Testis (tissue), 3 donors: ENCODE data around the gene TXLNB. TPM values are rescaled to one million over a fixed set of nuclear protein-coding genes. Genes with fewer than 3 reads are reported as not detected.
"Not testable (repeated sequence)": the region's sequence is repeated elsewhere in the genome, so short reads cannot be mapped to it uniquely, and the experiment has no call there.

Experiments used
- DNase-seq: peaks from one replicate; pipeline ENCODE4 v3.0.0-alpha.2; 2019
- H3K27ac ChIP-seq, 2 donors: fragments of 200-600 bp; sonication (generic); one replicate each; pipeline ENCODE4 v1.5.1; 2019
- H3K27me3 ChIP-seq: fragments of 200-600 bp; sonication (generic); one replicate; pipeline ENCODE4 v1.5.1; 2019
- H3K36me3 ChIP-seq: fragments of 200-600 bp; sonication (generic); one replicate; pipeline ENCODE4 v1.5.1; 2017; ENCODE audit warnings: low read depth; ENCODE audit errors: missing control alignments
- H3K4me1 ChIP-seq: fragments of 200-600 bp; sonication (generic); one replicate; pipeline ENCODE4 v1.5.1; 2019
- H3K4me3 ChIP-seq, 2 donors: fragments of 200-600 bp; sonication (generic); one replicate each; pipeline ENCODE4 v1.5.1; 2017 to 2019
- H3K9me3 ChIP-seq: fragments of 200-600 bp; sonication (generic); one replicate; pipeline ENCODE4 v1.5.1; 2017
- POLR2A ChIP-seq: fragments of 450-650 bp; IDR thresholded peaks from one replicate; pipeline ENCODE4 v1.6.1; 2017; ENCODE audit warnings: antibody characterized with exemption, mild to moderate bottlenecking, moderate library complexity
- WGBS, 2 donors: methylation state at CpG; one replicate each; pipeline ENCODE4 v1.1.5; 2018; 5-methylcytosine and 5-hydroxymethylcytosine counted together
- intact Hi-C: fragments of 100-400 bp; cut with DNase I; formaldehyde crosslinking; loops from one replicate; pipeline ENCODE4 v1.15.1; 2023; ENCODE audit warnings: low total_unique reads
- polyA plus RNA-seq: library from polyadenylated mRNA; stranded (reverse); fragments of 350-450 nt; fragmentation: Illumina TruSeq; extraction: RNeasy Lipid Tissue Mini Kit (QIAGEN cat#74804); gene quantifications from one replicate; pipeline ENCODE4 v1.2.3, GENCODE V29; 2014; ENCODE audit warnings: low read depth, low replicate concordance; ENCODE audit not compliant: insufficient read depth
- total RNA-seq, 2 donors: library from RNA; depleted of rRNA; stranded (reverse); fragments of >200 nt; gene quantifications; one replicate each; pipeline ENCODE4 v1.2.3, GENCODE V29; 2016
- TF ChIP-seq, protein P1 (sequence below), 3 experiments: fragments of 450-650 bp in 2 of 3; fragments of 200-600 bp in 1 of 3; sonication (generic) in 1 of 3; IDR thresholded peaks; one replicate each; pipeline ENCODE4 v1.5.1; 2016 to 2019; ENCODE audit warnings: antibody characterized with exemption in 3 of 3, mild to moderate bottlenecking in 2 of 3, moderate library complexity in 1 of 3

TXLNB gene
- total and polyA plus RNA-seq, 3 donors from 2014 or later, result 3.7 to 4.5 (median 4.1) TPM

DNA sequence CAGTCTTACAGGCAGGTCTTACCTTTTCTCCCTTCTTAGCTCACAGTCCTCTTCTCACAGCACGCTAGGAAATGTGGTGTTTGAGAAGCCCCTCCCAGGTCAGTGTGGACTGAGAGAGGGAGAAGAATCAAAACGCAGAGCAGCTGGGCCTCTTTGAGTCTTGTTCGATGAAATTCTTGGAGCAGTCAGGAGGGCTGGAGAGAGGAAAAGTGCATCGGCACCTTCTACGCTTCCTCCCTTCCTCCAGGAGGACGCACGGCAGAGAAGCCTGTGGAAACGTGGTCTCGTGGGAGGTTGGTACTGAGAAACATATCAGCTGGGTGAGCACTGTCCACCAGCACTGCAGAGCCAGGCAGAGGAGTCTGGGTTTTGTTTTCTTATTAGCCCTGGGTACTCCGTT is 52.7 kb downstream of the TXLNB start:
- Histone ChIP-seq H3K9me3 (no peaks in the 10 kb centered on the region), H3K27me3 (no peaks in the 10 kb centered on the region), H3K4me3 (no peak overlapping the region), H3K27ac (peak overlapping the region; percentile 8 to 82), H3K4me1 (peaks cover 19% of the 10 kb centered on the region), H3K36me3 (no peaks in the 10 kb centered on the region)
- peak; percentile 67 for DNase-seq
- intact Hi-C loops, result no loop called here
- TF ChIP-seq, protein P1, sequence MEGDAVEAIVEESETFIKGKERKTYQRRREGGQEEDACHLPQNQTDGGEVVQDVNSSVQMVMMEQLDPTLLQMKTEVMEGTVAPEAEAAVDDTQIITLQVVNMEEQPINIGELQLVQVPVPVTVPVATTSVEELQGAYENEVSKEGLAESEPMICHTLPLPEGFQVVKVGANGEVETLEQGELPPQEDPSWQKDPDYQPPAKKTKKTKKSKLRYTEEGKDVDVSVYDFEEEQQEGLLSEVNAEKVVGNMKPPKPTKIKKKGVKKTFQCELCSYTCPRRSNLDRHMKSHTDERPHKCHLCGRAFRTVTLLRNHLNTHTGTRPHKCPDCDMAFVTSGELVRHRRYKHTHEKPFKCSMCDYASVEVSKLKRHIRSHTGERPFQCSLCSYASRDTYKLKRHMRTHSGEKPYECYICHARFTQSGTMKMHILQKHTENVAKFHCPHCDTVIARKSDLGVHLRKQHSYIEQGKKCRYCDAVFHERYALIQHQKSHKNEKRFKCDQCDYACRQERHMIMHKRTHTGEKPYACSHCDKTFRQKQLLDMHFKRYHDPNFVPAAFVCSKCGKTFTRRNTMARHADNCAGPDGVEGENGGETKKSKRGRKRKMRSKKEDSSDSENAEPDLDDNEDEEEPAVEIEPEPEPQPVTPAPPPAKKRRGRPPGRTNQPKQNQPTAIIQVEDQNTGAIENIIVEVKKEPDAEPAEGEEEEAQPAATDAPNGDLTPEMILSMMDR (IDR thresholded peaks at IDR 0.05), result no peak
- no peak for TF ChIP-seq POLR2A
- WGBS, 2 donors, result 22 to 60% methylated on average over 10 of the region's 10 CpGs

- Histone ChIP-seq H3K4me3 (no peak overlapping the region), H3K4me1 (peaks cover 16% of the 10 kb centered on the region), H3K27me3 (no peaks in the 10 kb centered on the region), H3K27ac (no peak overlapping the region), H3K36me3 (no peaks in the 10 kb centered on the region), H3K9me3 (no peaks in the 10 kb centered on the region)
- no peak for TF ChIP-seq POLR2A
- TF ChIP-seq, protein P1 (IDR thresholded peaks at IDR 0.05), result no peak
- DNase-seq, result no peak
- 86 to 92% methylated on average over 5 of the region's 5 CpGs for WGBS, 2 donors
- intact Hi-C loops, result no loop called here
Observed at GRCh38 chr6:139236105-139236504, 55.7 kb downstream of the TXLNB start.

DNA sequence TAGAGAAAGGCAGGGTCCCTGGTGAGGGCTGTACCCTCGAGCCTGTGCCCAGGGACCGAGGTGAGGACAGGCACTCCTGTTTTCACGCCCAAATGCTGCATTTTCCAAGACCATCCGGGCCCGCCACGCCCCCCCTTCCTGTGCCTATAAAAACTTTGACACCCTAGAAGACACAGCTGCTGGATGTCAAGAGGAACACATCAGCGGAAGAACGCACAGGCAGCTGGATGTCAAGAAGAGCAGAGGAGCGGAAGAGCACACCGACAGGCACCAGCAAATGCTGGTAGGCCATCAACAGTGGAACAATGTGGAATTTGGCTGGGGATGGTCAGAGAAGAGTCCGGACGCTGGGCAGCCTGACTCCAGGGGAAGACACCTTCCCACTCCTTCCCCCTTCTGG is 56.1 kb downstream of the TXLNB start:
- DNase-seq, result no peak
- H3K4me3 ChIP-seq, result no peak overlapping the region
- H3K36me3 ChIP-seq, result no peaks in the 10 kb centered on the region
- H3K4me1 ChIP-seq, result peaks cover 11% of the 10 kb centered on the region
- no peak overlapping the region for H3K27ac ChIP-seq
- no peaks in the 10 kb centered on the region for H3K27me3 ChIP-seq
- H3K9me3 ChIP-seq, result no peaks in the 10 kb centered on the region
- 90 to 94% methylated on average over 12 of the region's 12 CpGs for WGBS, 2 donors
- TF ChIP-seq, protein P1 (IDR thresholded peaks at IDR 0.05), result no peak
- TF ChIP-seq POLR2A, result no peak
- intact Hi-C loops, result no loop called here

- 73 to 91% methylated on average over 1 to 2 of the region's 2 CpGs for WGBS, 2 donors
- H3K9me3 ChIP-seq, DNase-seq, H3K4me1 ChIP-seq, H3K4me3 ChIP-seq, H3K27ac ChIP-seq, H3K36me3 ChIP-seq, intact Hi-C loops, H3K27me3 ChIP-seq: not testable (repeated sequence)
Observed at GRCh38 chr6:139234193-139234592, 57.6 kb downstream of the TXLNB start.

GRCh38 chr6:139231206-139231605 is 60.6 kb downstream of the TXLNB start:
- DNase-seq, result no peak
- intact Hi-C loops, result no loop called here
- WGBS, 2 donors, result 59 to 72% methylated on average over 2 of the region's 2 CpGs
- Histone ChIP-seq H3K27ac (no peak overlapping the region), H3K4me1 (no peaks in the 10 kb centered on the region), H3K36me3 (no peaks in the 10 kb centered on the region), H3K4me3 (no peak overlapping the region), H3K27me3 (no peaks in the 10 kb centered on the region), H3K9me3 (no peaks in the 10 kb centered on the region)
- TF ChIP-seq, protein P1 (IDR thresholded peaks at IDR 0.05), result no peak
- TF ChIP-seq POLR2A, result no peak
